Activated CD8-positive, alpha-beta memory T cell treated with anti-CD3 and anti-CD28 coated beads for 48 hours (primary cell): ENCODE data around the gene RIPPLY2.

Source experiments
- DNase-seq, 3 experiments: peaks; one replicate each; pipeline ENCODE4 v3.0.0-alpha.2; 2020; ENCODE audit warnings: low read depth in 2 of 3, low spot score in 2 of 3

The RIPPLY2 gene

GRCh38 chr6:83859410-83860358 is 6.5 kb downstream of the RIPPLY2 start, which contains the start of gene CYB5R4:
CYB5R4 (plus strand) TSS chr6:83859689; CDS start chr6:83859783, 94 bp downstream.
- peak; percentile 79 to 83 (median 81) for DNase-seq

- no peak for DNase-seq
Observed at GRCh38 chr6:83860359-83860755, 7.2 kb downstream of the RIPPLY2 start.

GRCh38 chr6:83860782-83861495 is 7.8 kb downstream of the RIPPLY2 start:
- DNase-seq = no peak

DNA sequence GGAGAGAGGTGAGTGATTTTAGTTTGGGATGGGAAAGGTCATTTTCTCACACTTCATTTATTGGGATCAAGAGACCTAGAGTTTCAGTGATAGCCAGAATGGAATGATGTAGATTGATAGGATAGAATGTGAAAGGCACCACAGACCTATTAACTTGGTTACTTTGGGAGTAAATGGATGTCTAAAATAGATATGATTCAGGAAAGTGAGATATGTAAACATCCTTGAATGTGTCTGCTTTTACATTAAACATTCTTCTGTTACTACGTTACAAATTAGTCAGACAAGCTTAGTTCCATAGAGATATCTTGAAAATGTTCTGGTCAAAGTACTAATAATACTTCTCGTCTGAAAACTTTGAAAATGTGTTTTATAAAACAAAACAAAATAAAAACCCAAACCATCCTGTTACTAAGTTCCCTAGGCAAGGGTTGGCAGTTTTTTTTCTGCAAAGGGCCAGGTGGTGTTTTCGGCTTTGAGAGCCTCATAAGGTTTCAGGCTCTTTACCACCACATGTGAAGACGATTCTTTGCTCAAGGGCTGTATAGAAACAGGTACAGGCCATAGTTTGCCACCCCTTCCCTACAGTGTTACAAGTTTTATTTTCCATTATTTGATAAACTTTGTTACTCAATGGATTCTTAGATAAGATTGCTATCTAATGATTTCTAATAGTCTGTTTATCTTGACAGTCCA is 9.8 kb downstream of the RIPPLY2 start:
- no peak for DNase-seq

DNA sequence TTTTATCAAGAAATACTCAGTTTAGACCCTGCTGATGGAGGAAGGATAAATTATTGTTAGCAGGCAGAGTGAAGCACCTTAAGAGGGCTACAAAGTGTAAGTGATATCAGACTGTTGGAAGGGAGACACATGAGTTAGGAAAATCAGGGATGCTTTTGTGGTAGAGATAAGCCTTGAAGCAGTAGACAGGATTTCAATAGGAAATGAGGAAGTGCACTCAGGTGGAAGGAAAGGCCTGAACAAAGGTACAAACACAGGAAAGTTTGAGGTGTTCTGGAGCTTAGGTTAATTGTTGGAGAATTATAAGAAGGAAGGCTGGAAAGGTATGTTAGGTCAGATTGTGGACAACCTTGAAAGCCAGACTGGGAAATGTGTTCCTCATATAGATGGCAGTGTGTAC is 13.9 kb downstream of the RIPPLY2 start:
- DNase-seq = no peak

- no peak for DNase-seq
Observed at GRCh38 chr6:83867527-83868161, 14.5 kb downstream of the RIPPLY2 start.

DNA sequence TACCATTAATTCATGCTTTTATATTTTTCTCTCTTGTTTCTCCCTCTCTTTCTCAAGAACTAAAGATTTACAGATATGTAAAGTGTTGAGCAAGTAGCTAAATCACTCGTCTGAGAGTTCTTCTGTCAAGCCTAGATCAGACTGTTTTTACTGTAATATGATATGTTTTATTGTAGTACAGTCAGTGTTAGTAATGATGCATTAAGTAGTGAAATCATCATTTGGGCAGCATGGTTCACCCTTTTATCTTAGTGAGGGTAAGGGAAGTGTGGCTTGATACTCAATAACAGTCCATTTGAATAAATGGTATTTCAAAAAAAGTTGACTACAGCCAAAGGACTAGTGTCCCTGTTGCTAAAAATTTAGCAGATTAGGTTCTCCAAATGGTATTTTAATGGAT is 15.5 kb downstream of the RIPPLY2 start:
- no peak for DNase-seq

DNA sequence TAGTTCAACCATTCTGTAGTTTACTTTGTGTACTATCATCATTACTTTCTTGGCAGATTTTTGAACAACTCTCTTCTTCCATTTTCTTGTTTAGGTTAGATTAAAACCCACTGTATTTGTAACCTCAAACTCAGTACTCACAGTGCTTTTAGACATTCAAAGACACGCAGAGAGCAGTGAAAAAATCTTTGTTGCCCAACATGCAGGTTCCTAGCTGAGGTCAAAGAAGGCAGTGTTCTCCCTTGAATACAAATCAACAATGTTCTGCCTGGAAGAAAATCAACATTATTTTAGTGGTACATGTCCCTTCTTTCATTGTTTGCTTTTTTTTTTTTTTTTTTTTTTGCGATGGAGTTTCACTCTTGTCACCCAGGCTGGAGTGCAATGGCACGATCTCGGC is 17.5 kb downstream of the RIPPLY2 start:
- DNase-seq = no peak

DNA sequence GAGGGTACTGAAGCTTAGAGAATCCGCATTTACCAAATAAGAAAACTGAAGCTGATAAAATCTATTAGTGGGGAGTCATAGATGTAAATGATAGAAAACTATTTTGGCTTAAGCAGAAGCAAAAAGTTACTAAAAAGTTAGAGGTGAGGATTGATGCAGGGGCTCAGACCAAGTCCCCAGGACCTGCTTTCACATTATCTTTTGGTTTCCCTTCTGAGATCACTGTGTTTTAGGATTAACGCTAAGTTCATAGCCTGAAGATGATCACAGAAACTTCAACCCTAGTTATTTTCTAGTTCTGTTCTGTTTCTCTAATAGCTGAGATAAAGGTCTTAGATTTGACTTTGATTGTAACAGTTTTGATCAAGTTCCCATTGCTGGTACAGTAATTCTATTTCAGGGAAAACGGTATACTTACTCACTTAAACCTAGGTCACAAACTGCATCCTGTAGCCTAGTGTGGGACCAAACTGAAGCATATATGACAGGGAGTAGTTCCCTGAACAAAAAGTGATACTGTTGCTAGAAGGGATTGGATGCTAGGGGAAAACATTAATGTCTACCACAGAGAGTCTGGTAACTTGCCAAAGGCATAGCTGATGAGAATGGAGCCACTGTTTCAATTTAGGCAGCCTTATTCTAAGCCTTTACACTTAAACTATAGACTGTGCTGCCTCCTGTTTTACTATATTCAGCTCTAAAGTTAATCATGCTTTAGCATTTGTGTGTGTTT is 19.4 kb downstream of the RIPPLY2 start:
- no peak for DNase-seq

GRCh38 chr6:83873869-83874268 is 20.7 kb downstream of the RIPPLY2 start:
- no peak for DNase-seq

- DNase-seq = no peak
Observed at GRCh38 chr6:83875843-83876242, 22.7 kb downstream of the RIPPLY2 start.

- DNase-seq = no peak
Observed at GRCh38 chr6:83878902-83879644, 25.9 kb downstream of the RIPPLY2 start.

DNA sequence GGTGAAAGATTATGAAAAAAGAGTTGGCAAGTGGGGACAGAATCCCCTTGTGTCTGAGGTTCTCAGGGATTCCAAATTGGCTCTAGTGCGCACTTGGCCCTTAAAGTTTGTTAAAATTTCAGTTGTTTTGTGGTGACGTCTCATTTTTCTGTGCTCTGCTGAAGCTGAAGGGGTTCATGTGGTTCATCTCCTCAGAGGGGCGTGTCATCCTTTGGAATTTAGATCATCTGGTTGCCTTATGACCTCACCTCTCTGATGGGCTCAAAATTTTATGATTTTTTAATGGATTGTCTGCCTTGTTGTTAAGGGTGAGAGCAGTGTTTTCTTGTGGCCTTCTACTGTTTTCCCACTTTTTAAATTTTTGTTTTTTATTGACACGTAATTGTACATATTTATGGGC is 26.6 kb downstream of the RIPPLY2 start:
- DNase-seq = no peak

DNA sequence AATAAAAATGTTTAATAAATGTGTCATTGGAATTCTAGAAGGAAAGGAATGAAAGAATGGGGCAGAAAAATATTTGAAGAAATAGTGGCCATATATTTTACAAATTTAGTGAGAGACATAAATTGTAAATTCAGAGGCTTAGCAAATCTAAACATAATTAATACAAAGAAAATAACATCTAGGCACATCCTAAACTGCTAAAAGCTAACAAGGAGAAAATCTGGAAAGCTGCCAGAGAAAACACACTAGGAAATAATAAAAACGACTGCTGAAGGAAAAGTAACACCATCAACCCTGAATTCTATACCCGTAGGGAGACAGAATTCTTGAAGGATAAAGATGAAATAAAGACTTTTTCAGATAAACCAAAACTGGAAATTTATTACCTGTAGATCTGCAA is 30.1 kb downstream of the RIPPLY2 start:
- no peak for DNase-seq

DNA sequence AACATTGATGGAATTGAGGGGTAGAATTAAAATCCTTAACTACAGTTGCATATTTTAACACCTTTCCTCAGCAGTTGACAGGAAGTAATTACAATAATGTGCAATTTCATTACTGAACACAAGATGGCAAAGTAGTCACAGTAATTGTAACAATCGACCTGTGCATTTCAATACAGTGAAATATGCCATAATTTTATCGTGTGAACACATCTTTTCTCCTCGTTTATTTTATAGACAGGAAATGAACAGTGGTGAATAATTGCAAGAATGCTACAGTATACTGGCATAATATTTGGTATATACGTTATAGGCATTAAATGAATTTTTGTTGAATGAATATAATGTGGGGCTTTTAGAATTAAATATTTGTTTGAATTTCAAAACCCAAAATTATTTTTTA is 31.4 kb downstream of the RIPPLY2 start:
- DNase-seq = no peak

- no peak for DNase-seq
Observed at GRCh38 chr6:83885984-83886383, 32.8 kb downstream of the RIPPLY2 start.

DNA sequence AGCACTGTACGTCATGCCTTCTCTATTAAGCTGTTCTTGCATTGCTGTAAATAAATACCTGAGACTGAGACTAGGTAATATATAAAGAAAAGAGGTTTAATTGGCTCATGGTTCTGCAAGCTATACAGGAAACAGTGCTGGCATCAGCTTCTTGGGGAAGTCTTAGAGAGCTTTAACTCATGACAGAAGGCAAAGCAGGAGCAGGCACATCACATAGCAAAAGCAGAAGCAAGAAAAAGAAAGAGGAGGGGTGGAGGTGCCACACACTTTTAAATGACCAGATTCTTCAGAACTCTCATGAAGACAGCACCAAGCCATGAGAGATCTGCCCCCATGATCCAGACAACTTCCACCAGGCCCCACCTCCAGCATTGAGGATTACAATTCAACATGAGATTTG is 36.5 kb downstream of the RIPPLY2 start:
- no peak for DNase-seq

DNA sequence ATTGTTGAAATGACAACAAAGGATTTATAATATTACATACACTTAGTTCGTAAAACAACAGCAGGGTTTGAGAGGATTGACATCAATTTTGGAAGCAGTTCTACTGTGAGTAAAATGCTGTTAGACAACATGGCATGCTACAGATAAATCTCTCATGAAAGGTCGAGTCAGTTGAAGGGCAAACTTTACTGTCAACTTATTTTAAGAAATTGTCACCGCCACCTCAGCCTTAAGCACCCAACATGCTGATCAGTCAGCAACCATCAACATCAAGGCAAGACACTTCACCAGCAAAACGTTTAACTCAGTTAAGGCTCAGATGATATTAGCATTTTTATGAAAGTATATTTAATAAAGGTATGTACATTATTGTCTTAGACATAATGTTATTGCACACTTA is 37.4 kb downstream of the RIPPLY2 start:
- DNase-seq = no peak

- DNase-seq = no peak
Observed at GRCh38 chr6:83891586-83891985, 38.4 kb downstream of the RIPPLY2 start.

DNA sequence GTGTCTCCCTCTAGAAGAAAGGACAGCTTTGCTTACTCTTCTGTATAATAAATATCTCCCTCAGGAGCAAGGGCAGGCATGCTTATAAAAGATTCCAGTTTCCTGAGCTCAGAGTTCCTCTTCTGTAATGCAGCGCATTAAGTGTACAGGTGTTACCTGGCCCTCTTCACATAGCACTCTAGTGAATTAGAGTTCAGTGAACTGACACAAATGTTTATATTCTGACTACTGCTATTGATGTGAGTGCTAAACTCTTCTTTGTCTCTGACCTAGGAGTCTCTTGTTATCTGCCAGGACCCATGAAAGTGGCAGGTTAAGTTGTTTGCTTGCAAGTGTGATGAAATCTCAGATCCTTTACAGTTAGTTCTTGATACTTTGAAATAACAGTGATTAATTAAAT is 39.9 kb downstream of the RIPPLY2 start:
- DNase-seq = no peak
